Lower lobe of right lung (tissue), 2 donors: ENCODE data around the gene TPCN1. TPM values are rescaled to one million over a fixed set of nuclear protein-coding genes. Genes with fewer than 3 reads are reported as not detected.

Experiments
- ATAC-seq, 2 donors: fragments of 200-7000 bp; cut with Tn5 transposase; one replicate each; pipeline ENCODE4 v1.9.1; 2020 to 2022; ENCODE audit warnings: mild to moderate bottlenecking in 2 of 2, moderate library complexity in 2 of 2
- DNase-seq: peaks from one replicate; pipeline ENCODE4 v3.0.0-alpha.2; 2020
- H3K27ac ChIP-seq: fragments of 200-600 bp; one replicate; pipeline ENCODE4 v1.8.0; 2022
- H3K27me3 ChIP-seq: fragments of 200-600 bp; one replicate; pipeline ENCODE4 v1.8.0; 2022; ENCODE audit warnings: low read depth
- H3K36me3 ChIP-seq: fragments of 200-600 bp; one replicate; pipeline ENCODE4 v1.8.0; 2022; ENCODE audit warnings: mild to moderate bottlenecking
- H3K4me1 ChIP-seq: fragments of 200-600 bp; one replicate; pipeline ENCODE4 v1.8.0; 2022
- H3K4me3 ChIP-seq: fragments of 200-600 bp; one replicate; pipeline ENCODE4 v1.8.0; 2022; ENCODE audit warnings: mild to moderate bottlenecking
- H3K9me3 ChIP-seq: fragments of 200-600 bp; one replicate; pipeline ENCODE4 v1.8.0; 2022
- intact Hi-C: fragments of 100-400 bp; cut with DNase I; formaldehyde crosslinking; loops from one replicate; pipeline ENCODE4 v1.11.0; 2022
- total RNA-seq: library from RNA; stranded (reverse); fragmentation: NEBNext Ultra II Directional; extraction: Animal tissue kit (Norgen Biotek cat#: 25700); gene quantifications from one replicate; pipeline ENCODE4 v1.2.1, GENCODE V29; 2021
- TF ChIP-seq, protein P1 (sequence below): fragments of 200-600 bp; IDR thresholded peaks from one replicate; pipeline ENCODE4 v1.8.0; 2022; ENCODE audit warnings: antibody characterized with exemption, mild to moderate bottlenecking
- donor health status: DM: no; HTN: yes; CAD: no; lungs with severe emphysema.

TPCN1 gene
- total RNA-seq, 1 donor from 2014 or later = 68.1 TPM

DNA sequence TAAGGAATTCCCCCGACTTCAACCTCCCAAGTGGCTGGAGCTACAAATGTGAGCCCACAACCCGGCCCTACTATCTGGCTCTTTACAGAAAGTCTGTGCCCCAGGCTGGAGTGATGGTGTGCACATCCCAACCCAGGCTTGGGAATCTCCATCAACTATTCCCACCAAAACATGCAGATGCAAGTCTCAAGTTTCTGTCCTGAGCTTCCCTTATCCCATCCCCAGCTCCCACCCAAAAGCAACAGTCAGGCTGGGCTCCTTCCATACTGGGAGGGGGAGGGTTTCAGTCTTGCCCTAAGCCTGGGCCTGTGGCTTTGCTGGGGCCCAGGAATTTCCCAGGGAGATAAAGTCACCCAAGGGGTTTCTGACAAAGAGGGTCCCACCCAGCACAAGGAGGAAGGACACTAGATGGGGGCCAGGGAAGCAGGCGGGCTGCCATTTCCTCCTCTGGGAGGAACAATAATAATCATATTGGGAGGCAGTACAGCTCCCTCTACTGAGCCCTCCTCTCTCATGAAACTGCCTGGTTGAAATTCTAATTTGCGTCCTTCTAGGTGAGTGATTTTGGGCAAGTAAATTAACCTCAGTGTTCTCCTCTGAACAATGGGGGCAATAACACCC lies 105.6 kb downstream of the TPCN1 start:
- no peak for DNase-seq
- Histone ChIP-seq H3K4me3 (no peak overlapping the region), H3K9me3 (no peaks in the 10 kb centered on the region), H3K4me1 (peaks cover 24% of the 10 kb centered on the region), H3K36me3 (peaks cover 38% of the 10 kb centered on the region), H3K27me3 (no peaks in the 10 kb centered on the region), H3K27ac (peak overlapping the region; percentile 48)
- ATAC-seq = peak in 1 of 2 donors; percentile 8
- TF ChIP-seq, protein P1, sequence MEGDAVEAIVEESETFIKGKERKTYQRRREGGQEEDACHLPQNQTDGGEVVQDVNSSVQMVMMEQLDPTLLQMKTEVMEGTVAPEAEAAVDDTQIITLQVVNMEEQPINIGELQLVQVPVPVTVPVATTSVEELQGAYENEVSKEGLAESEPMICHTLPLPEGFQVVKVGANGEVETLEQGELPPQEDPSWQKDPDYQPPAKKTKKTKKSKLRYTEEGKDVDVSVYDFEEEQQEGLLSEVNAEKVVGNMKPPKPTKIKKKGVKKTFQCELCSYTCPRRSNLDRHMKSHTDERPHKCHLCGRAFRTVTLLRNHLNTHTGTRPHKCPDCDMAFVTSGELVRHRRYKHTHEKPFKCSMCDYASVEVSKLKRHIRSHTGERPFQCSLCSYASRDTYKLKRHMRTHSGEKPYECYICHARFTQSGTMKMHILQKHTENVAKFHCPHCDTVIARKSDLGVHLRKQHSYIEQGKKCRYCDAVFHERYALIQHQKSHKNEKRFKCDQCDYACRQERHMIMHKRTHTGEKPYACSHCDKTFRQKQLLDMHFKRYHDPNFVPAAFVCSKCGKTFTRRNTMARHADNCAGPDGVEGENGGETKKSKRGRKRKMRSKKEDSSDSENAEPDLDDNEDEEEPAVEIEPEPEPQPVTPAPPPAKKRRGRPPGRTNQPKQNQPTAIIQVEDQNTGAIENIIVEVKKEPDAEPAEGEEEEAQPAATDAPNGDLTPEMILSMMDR = no peak
- intact Hi-C loops = no loop called here

DNA sequence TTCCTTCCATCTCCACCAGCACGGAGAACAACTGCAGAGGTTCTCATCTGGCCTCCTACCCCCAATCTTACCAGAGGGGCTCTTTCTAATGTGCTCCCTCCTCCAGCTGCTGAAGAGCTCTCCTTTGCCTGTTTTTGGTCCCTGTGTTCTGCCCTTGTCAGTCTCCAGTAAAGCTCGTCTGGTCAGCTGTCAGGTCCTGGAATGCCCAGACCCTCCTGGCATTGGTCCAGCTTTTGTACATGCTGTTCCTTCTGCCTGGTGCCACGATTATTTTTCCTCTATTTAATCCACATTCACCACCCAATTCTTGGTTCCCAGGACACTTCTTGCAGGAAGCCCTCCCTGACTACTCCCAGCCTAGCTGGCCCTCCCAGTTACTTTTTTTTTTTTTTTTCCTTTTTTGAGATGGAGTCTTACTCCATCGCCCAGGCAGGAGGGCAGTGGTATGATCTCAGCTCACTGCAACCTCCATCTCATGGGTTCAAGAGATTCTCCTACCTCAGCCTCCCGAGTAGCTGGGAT lies 107.2 kb downstream of the TPCN1 start:
- Histone ChIP-seq H3K9me3 (no peaks in the 10 kb centered on the region), H3K4me1 (peaks cover 32% of the 10 kb centered on the region), H3K27ac (no peak overlapping the region), H3K4me3 (no peak overlapping the region), H3K27me3 (no peaks in the 10 kb centered on the region), H3K36me3 (peaks cover 40% of the 10 kb centered on the region)
- DNase-seq = no peak
- intact Hi-C loops = no loop called here
- no peak for ATAC-seq
- TF ChIP-seq, protein P1 = no peak

DNA sequence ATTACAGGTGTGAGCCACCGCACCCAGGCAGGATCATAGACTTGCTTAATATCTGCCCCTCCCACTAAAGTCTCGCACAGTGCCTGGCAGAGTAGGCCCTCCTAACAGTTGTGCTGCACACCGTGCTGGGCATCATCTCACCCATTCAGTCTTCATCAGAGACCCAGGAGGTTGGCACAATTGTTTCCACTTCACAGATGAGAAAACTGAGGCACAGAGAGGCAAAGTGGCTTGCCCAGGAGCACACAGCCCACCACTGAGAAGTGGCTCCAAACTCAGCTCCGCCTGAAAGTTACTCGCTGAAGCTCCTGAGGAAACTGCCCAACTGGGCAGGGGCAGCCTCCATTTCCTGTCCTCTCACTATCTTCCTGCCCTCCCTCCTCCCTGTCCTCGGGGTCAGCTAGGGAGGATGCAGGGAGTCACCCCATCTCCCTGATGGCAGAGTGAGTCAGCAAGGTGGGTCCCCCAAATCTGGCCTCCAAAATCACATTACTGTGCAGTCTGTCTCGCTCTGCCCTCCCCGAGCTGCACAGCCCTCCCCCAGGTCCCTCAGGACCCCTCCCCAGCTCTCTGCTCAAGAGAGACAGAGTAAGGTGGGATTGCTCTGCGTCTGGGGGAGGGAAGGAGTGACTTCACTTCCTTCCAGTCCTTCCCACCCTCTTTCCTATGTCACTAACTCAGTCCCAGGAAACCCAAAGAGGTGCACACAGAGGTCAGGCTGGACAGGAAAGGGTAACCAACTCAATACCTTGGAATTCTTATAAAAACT lies 107.9 kb downstream of the TPCN1 start:
- Histone ChIP-seq H3K9me3 (no peaks in the 10 kb centered on the region), H3K4me1 (peaks cover 40% of the 10 kb centered on the region), H3K27me3 (no peaks in the 10 kb centered on the region), H3K36me3 (peaks cover 40% of the 10 kb centered on the region), H3K4me3 (no peak overlapping the region), H3K27ac (no peak overlapping the region)
- DNase-seq (no peak), ATAC-seq (no peak)
- intact Hi-C loops = no loop called here
- TF ChIP-seq, protein P1 = no peak

DNA sequence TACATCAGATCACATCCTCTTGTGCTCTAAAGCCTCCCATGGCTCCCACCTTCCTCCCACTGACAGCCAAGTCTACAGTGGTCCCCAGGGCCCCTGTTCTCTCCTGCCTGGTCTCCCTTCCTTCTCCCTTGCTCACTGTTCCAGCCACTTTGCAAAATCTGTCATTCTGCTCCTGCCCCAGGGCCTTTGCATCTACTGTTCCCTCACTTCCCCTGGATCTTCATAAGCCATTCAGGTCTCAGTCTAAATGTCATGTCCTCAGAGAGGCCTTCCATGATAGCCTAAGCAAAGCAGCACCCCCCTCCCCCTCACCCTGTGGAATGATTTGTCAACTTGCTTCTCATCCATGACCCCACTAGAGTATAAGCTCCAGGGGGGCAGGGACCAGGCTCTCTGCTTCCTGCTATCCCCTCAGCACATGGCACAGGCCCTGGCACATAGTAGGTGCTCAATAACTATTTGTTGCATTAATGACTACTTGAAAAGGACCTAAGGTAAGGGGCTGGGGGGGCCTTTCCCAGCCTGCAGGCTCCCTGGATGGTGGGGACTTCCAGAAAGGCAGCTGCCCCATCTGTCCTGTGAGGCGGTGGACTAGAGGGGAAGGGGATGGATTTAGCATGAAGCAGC lies 108.6 kb downstream of the TPCN1 start:
- Histone ChIP-seq H3K27ac (no peak overlapping the region), H3K4me3 (no peak overlapping the region), H3K27me3 (no peaks in the 10 kb centered on the region), H3K4me1 (peaks cover 41% of the 10 kb centered on the region), H3K36me3 (peaks cover 40% of the 10 kb centered on the region), H3K9me3 (no peaks in the 10 kb centered on the region)
- intact Hi-C loops = no loop called here
- DNase-seq (no peak), ATAC-seq (no peak)
- TF ChIP-seq, protein P1 = no peak

DNA sequence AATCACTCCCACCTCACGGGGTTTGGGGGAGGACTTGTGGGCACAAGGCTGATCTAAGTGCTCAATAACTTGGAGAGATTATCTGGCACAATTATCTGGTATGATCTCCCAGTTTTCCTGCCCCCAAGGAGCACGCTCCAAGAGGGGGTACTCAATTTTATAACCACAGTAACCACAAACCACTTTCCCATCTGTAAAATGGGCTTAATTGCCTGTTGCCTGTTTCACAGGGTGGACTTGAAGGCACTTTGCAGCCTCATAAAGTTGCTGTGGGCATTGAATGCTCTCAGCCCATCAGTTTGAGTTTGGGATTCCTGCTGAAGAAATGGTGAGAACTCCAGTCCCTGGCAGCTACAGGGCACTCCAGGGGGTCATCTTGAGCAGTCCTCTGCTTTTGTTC lies 109.2 kb downstream of the TPCN1 start:
- Histone ChIP-seq H3K4me3 (no peak overlapping the region), H3K27ac (no peak overlapping the region), H3K36me3 (peaks cover 40% of the 10 kb centered on the region), H3K4me1 (peaks cover 41% of the 10 kb centered on the region), H3K9me3 (no peaks in the 10 kb centered on the region), H3K27me3 (no peaks in the 10 kb centered on the region)
- DNase-seq (no peak), ATAC-seq (no peak)
- TF ChIP-seq, protein P1 = no peak
- intact Hi-C loops = no loop called here
